ENCODE results near the gene HSPBAP1. TPM values are rescaled to one million over a fixed set of nuclear protein-coding genes. Genes with fewer than 3 reads are reported as not detected.

Gene HSPBAP1
- total RNA-seq, 1 donor from 2014 or later: 11.6 TPM

DNA sequence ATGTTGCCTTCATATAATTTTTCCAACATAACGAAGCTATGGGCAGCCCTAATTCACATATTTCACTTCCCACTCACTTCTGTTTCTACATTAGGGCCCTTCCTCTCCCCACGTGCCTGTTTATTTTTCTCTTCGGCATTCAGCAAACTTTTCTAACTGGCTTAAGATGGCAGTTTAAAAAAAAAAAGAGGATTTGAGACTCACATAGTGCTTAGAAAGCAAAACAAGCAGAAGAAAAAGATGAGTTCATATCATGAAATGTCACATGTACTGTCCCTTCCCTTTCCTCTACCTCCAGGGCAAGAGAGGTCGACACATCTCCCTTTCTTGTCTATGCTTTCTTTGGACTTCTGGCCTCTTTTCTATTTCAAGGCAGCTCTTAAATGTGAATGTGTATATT is 31.8 kb upstream of the HSPBAP1 start:
- Mint-ChIP-seq H3K27me3 (ENCODE audit: unreplicated experiment) (no peaks in the 10 kb centered on the region), H3K36me3 (ENCODE audit: low read depth, unreplicated experiment) (peaks cover 5% of the 10 kb centered on the region), H3K27ac (ENCODE audit: unreplicated experiment) (no peak overlapping the region)

GRCh38 chr3:122824465-122825381 is 31.1 kb upstream of the HSPBAP1 start:
- Mint-ChIP-seq H3K4me3 (ENCODE audit: unreplicated experiment) (no peak overlapping the region), H3K27ac (ENCODE audit: unreplicated experiment) (no peak overlapping the region), H3K4me1 (ENCODE audit: unreplicated experiment) (no peaks in the 10 kb centered on the region), H3K27me3 (ENCODE audit: unreplicated experiment) (no peaks in the 10 kb centered on the region), H3K36me3 (ENCODE audit: low read depth, unreplicated experiment) (peaks cover 5% of the 10 kb centered on the region), H3K9me3 (ENCODE audit: unreplicated experiment) (no peaks in the 10 kb centered on the region)
- TF ChIP-seq, protein P1, sequence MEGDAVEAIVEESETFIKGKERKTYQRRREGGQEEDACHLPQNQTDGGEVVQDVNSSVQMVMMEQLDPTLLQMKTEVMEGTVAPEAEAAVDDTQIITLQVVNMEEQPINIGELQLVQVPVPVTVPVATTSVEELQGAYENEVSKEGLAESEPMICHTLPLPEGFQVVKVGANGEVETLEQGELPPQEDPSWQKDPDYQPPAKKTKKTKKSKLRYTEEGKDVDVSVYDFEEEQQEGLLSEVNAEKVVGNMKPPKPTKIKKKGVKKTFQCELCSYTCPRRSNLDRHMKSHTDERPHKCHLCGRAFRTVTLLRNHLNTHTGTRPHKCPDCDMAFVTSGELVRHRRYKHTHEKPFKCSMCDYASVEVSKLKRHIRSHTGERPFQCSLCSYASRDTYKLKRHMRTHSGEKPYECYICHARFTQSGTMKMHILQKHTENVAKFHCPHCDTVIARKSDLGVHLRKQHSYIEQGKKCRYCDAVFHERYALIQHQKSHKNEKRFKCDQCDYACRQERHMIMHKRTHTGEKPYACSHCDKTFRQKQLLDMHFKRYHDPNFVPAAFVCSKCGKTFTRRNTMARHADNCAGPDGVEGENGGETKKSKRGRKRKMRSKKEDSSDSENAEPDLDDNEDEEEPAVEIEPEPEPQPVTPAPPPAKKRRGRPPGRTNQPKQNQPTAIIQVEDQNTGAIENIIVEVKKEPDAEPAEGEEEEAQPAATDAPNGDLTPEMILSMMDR (IDR thresholded peaks at IDR 0.05; ENCODE audit: unreplicated experiment): no peak
- DNase-seq (ENCODE audit: low spot score): no peak

More for the DNA sequence above, 31.8 kb upstream of the HSPBAP1 start:
- H3K4me1 Mint-ChIP-seq (ENCODE audit: unreplicated experiment): no peaks in the 10 kb centered on the region
- TF ChIP-seq, protein P1 (IDR thresholded peaks at IDR 0.05; ENCODE audit: unreplicated experiment): no peak
- DNase-seq (ENCODE audit: low spot score): no peak
- no peak overlapping the region for H3K4me3 Mint-ChIP-seq (ENCODE audit: unreplicated experiment)
- no peaks in the 10 kb centered on the region for H3K9me3 Mint-ChIP-seq (ENCODE audit: unreplicated experiment)

DNA sequence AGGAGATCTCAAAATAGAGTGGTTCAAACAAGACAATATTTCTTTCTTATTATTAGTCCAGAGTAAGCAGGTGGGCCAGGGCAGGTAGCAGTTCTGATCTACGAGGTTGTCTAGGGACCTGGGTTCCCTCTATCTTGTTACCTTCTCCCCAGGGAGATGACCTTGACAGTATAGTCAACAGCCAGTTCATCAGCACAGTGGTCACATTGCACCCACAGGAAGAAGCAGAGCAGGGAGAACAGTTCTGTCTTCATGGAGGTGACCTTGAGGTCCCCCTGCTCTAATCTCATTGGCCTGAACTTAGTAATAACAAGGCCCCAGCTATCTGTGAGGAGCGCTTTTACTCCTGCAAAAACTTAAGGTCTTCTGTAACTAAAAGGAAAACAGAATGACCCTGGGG is 23.0 kb upstream of the HSPBAP1 start:
- Mint-ChIP-seq H3K27me3 (ENCODE audit: unreplicated experiment) (no peaks in the 10 kb centered on the region), H3K4me1 (ENCODE audit: unreplicated experiment) (no peaks in the 10 kb centered on the region), H3K4me3 (ENCODE audit: unreplicated experiment) (no peak overlapping the region), H3K9me3 (ENCODE audit: unreplicated experiment) (no peaks in the 10 kb centered on the region), H3K36me3 (ENCODE audit: low read depth, unreplicated experiment) (peaks cover 5% of the 10 kb centered on the region), H3K27ac (ENCODE audit: unreplicated experiment) (no peak overlapping the region)
- TF ChIP-seq, protein P1 (IDR thresholded peaks at IDR 0.05; ENCODE audit: unreplicated experiment): no peak
- DNase-seq (ENCODE audit: low spot score): no peak

- Mint-ChIP-seq H3K27ac (ENCODE audit: unreplicated experiment) (no peak overlapping the region), H3K27me3 (ENCODE audit: unreplicated experiment) (no peaks in the 10 kb centered on the region)
These were observed 17.1 kb upstream of the HSPBAP1 start for GRCh38 chr3:122810734-122811133.

More at GRCh38 chr3:122810734-122811133, 17.1 kb upstream of the HSPBAP1 start:
- Mint-ChIP-seq H3K4me1 (ENCODE audit: unreplicated experiment) (no peaks in the 10 kb centered on the region), H3K36me3 (ENCODE audit: low read depth, unreplicated experiment) (no peaks in the 10 kb centered on the region), H3K9me3 (ENCODE audit: unreplicated experiment) (no peaks in the 10 kb centered on the region), H3K4me3 (ENCODE audit: unreplicated experiment) (no peak overlapping the region)
- TF ChIP-seq, protein P1 (IDR thresholded peaks at IDR 0.05; ENCODE audit: unreplicated experiment): no peak
- no peak for DNase-seq (ENCODE audit: low spot score)

Data from endothelial cell (in vitro differentiated cells).